Uterus (tissue), 4 donors: Measurements from ENCODE around the gene FMNL2. TPM values are rescaled to one million over a fixed set of nuclear protein-coding genes. Genes with fewer than 3 reads are reported as not detected.

Experiments used
- DNase-seq, 2 donors: peaks; one replicate each; pipeline ENCODE4 v3.0.0-alpha.2; 2019 to 2020
- H3K27ac ChIP-seq, 2 donors: fragments of 200-600 bp; sonication (generic); 1 replicate in 1 of 2; 2 replicates in 1 of 2; pipeline ENCODE4 v1.5.1; 2016 to 2018
- H3K27me3 ChIP-seq, 2 donors: fragments of 200-600 bp; sonication (generic); one replicate each; pipeline ENCODE4 v1.5.1; 2018 to 2019; ENCODE audit warnings: control low read depth in 1 of 2
- H3K36me3 ChIP-seq, 2 donors: fragments of 200-600 bp; sonication (generic); one replicate each; pipeline ENCODE4 v1.5.1; 2019; ENCODE audit warnings: control low read depth in 1 of 2
- H3K4me1 ChIP-seq, 2 donors: fragments of 200-600 bp; sonication (generic); one replicate each; pipeline ENCODE4 v1.5.1; 2018 to 2019; ENCODE audit warnings: control low read depth in 1 of 2
- H3K4me3 ChIP-seq, 2 donors: fragments of 200-600 bp; sonication (generic); 1 replicate in 1 of 2; 2 replicates in 1 of 2; pipeline ENCODE4 v1.5.1; 2018 to 2019; ENCODE audit warnings: mild to moderate bottlenecking in 1 of 2
- H3K9me3 ChIP-seq, 2 donors: fragments of 200-600 bp; sonication (generic); one replicate each; pipeline ENCODE4 v1.5.1; 2019; ENCODE audit warnings: control low read depth in 1 of 2
- POLR2A ChIP-seq, 2 donors: fragments of 450-650 bp; IDR thresholded peaks; one replicate each; pipeline ENCODE4 v1.6.1; 2016; ENCODE audit warnings: antibody characterized with exemption in 2 of 2, mild to moderate bottlenecking in 1 of 2, moderate library complexity in 1 of 2
- intact Hi-C: fragments of 100-400 bp; cut with DNase I; formaldehyde crosslinking; loops from one replicate; pipeline ENCODE4 v1.15.1; 2023; ENCODE audit warnings: low total_unique reads
- total RNA-seq, 4 donors: library from RNA; depleted of rRNA in 3 of 4; stranded (reverse); fragments of >200 nt in 3 of 4; gene quantifications; one replicate each; pipeline versions ENCODE4 v1.1.0 to v1.2.4, GENCODE V29; 2014 to 2023
- TF ChIP-seq, protein P1 (sequence below), 4 experiments: fragments of 200-600 bp in 2 of 4; fragments of 450-650 bp in 2 of 4; sonication (generic) in 2 of 4; IDR thresholded peaks; one replicate each; pipeline ENCODE4 v1.5.1; 2016 to 2019; ENCODE audit warnings: antibody characterized with exemption in 4 of 4, mild to moderate bottlenecking in 2 of 4, moderate library complexity in 1 of 4
- donor health status: DM: yes; HTN: yes; CAD: no.

Gene FMNL2
- total RNA-seq, 4 donors from 2014 or later = 10.0 to 66.9 (median 33.4) TPM

DNA sequence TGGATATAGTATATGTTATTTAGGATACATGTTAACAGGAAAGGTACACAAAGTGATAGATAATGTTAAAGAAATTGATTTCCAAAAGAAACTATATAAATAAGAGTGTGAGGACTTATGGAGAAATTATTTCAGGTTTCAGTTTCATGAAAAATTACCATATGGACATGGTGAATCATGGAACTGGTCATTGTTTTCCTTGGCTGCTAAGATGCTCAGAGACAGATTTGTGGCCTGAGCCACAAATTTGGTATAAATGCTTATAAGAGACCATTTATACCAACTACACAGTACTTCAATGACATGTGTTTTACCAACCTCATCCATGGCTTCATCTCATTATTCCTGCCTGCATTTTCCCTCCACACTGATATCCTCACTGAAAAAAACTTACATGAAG, 188.1 kb downstream of the FMNL2 start:
- H3K27me3 ChIP-seq = no peaks in the 10 kb centered on the region
- no peak overlapping the region for H3K4me3 ChIP-seq
- no peaks in the 10 kb centered on the region for H3K4me1 ChIP-seq
- H3K9me3 ChIP-seq = no peaks in the 10 kb centered on the region
- H3K36me3 ChIP-seq = no peaks in the 10 kb centered on the region
- no peak for TF ChIP-seq POLR2A (IDR thresholded peaks at IDR 0.05)
- TF ChIP-seq, protein P1, sequence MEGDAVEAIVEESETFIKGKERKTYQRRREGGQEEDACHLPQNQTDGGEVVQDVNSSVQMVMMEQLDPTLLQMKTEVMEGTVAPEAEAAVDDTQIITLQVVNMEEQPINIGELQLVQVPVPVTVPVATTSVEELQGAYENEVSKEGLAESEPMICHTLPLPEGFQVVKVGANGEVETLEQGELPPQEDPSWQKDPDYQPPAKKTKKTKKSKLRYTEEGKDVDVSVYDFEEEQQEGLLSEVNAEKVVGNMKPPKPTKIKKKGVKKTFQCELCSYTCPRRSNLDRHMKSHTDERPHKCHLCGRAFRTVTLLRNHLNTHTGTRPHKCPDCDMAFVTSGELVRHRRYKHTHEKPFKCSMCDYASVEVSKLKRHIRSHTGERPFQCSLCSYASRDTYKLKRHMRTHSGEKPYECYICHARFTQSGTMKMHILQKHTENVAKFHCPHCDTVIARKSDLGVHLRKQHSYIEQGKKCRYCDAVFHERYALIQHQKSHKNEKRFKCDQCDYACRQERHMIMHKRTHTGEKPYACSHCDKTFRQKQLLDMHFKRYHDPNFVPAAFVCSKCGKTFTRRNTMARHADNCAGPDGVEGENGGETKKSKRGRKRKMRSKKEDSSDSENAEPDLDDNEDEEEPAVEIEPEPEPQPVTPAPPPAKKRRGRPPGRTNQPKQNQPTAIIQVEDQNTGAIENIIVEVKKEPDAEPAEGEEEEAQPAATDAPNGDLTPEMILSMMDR (IDR thresholded peaks at IDR 0.05) = no peak
- no peak overlapping the region for H3K27ac ChIP-seq
- no peak for DNase-seq
- intact Hi-C loops = no loop called here

DNA sequence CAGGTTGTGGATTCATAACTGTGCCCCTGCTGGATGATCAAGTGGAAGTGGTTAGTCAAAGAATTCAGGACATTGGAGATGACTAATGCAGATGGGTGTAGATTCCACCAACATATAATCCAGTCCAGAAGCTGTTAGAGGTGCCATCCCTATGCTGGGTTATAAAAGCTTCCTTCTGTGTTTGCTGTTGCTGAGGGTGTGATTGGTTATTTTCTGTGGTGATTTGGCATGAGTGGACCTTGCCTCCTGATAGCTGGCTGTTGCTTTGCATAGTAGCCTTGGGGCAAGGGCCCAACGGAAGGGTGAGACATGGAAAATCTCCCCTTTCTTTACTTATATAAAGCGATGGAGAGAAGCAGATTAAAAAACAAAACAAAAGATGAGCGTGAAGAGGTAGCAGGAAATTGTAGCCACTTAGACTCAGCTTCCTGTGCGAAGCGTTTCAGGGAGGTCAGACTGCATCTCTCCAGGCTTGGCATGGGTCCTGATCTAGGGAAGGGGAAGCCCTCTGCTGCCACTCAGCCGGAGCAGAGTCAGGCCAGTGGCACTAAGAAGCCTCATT, 190.4 kb downstream of the FMNL2 start:
- H3K27me3 ChIP-seq = no peaks in the 10 kb centered on the region
- H3K4me3 ChIP-seq = no peak overlapping the region
- no peaks in the 10 kb centered on the region for H3K36me3 ChIP-seq
- no peak overlapping the region for H3K27ac ChIP-seq
- no peak for DNase-seq
- no peaks in the 10 kb centered on the region for H3K4me1 ChIP-seq
- intact Hi-C loops = no loop called here
- H3K9me3 ChIP-seq = no peaks in the 10 kb centered on the region
- TF ChIP-seq, protein P1 (IDR thresholded peaks at IDR 0.05) = no peak
- TF ChIP-seq POLR2A (IDR thresholded peaks at IDR 0.05) = no peak

DNA sequence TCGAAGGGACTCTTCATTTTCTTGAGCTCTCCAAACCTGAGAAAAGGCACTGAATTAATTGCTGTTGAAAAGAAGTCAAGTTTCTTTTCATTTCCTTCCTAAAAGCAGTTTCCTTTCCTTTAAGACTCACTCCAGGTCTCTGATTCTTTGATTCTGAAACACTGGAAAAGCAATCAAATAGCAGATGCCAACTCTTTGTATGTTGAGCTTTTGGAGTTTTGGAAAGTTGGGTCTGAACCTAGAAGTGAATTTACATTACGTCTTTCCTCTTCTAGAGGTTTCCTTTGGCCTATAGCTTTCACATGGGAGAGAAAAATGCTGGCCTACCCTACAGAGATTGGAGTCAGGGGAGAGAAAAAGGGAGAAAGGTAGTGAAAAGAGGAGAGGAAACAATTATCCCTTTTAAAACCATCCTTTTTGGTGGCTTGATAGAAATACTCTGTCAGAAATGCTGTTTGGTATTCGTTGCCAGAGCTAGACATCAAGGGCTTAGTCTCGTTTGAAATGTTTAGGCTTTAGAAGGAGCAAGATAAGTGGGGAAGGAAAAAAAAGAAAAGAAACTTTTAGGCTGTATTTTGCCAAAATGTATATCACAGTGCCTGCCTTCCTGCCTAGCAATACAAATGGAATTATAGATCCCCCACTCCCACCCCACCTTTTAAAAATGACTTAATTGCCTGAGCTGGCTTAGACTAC, 194.6 kb downstream of the FMNL2 start:
- intact Hi-C loops = no loop called here
- Histone ChIP-seq H3K27ac (no peak overlapping the region), H3K27me3 (no peaks in the 10 kb centered on the region), H3K4me3 (no peak overlapping the region), H3K9me3 (no peaks in the 10 kb centered on the region), H3K36me3 (no peaks in the 10 kb centered on the region), H3K4me1 (no peaks in the 10 kb centered on the region)
- DNase-seq = no peak
- TF ChIP-seq, protein P1 (IDR thresholded peaks at IDR 0.05) = no peak
- no peak for TF ChIP-seq POLR2A (IDR thresholded peaks at IDR 0.05)

DNA sequence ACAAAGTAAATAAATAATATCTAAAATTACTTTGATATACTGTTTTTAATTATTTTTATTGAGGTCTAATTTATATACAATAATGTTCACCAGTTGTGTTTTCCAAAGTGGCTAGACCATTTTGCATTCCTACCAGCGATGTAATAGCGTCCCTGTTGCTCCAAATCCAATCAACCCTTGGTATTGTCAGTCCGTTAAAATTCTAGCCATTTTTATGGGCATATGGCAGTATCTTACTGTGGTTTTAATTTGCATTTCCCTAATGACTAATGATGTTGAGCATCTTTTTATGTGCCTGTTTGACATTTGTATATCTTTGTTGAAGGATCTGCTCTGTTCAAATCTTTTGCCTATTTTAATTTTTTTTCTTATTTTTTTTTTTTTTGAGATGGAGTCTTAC, 197.3 kb downstream of the FMNL2 start:
- Histone ChIP-seq H3K9me3 (no peaks in the 10 kb centered on the region), H3K36me3 (no peaks in the 10 kb centered on the region), H3K27me3 (no peaks in the 10 kb centered on the region), H3K27ac (no peak overlapping the region), H3K4me1 (no peaks in the 10 kb centered on the region), H3K4me3 (no peak overlapping the region)
- intact Hi-C loops = no loop called here
- TF ChIP-seq, protein P1 (IDR thresholded peaks at IDR 0.05) = no peak
- TF ChIP-seq POLR2A (IDR thresholded peaks at IDR 0.05) = no peak
- no peak for DNase-seq

DNA sequence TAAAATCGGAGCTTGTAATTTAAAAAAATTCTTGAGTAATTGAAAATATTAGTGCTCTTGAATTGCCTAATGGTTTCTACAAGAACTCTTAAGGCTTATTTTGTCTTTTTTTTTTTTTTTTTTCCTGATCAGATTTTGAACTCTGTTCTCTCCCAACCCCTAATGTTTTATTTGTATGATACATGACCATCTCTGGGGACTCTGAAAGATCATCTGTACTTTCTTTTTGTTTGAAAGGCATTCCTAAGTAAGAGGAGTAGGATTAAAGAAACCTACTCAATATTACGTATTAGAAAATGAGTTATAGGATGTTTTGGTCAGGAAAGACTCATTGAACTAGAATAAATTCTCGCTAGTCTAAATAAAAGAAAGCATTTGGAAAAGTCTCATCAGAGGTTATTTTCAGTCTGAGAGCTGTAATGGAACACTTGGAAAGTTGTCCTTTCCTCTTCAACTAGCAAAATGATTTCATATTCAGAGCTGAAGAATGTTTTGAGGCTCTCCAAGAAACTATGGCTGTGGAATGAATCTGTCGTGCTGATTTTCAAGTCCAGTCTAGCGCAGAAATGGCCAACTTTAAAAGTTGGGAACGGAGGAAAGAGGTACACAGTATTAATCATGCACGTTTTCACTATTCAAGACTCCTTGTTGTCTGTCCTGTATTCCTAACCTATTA, 199.6 kb downstream of the FMNL2 start:
- no peak overlapping the region for H3K27ac ChIP-seq
- TF ChIP-seq POLR2A (IDR thresholded peaks at IDR 0.05) = no peak
- TF ChIP-seq, protein P1 (IDR thresholded peaks at IDR 0.05) = no peak
- H3K4me1 ChIP-seq = no peaks in the 10 kb centered on the region

More for the DNA sequence above, 199.6 kb downstream of the FMNL2 start:
- Histone ChIP-seq H3K4me3 (no peak overlapping the region), H3K27me3 (no peaks in the 10 kb centered on the region), H3K9me3 (no peaks in the 10 kb centered on the region), H3K36me3 (no peaks in the 10 kb centered on the region)
- DNase-seq = no peak
- intact Hi-C loops = no loop called here
